ENCODE measurements around the gene RHD.
"Not testable (repeated sequence)": the region's sequence is repeated elsewhere in the genome, so short reads cannot be mapped to it uniquely, and the experiment has no call there.

The RHD gene

GRCh38 chr1:25343872-25344271 lies 71.6 kb downstream of the RHD start:
- H3K36me3 Mint-ChIP-seq (ENCODE audit: low read depth) = peaks cover 38% of the 10 kb centered on the region
- no peak overlapping the region for H3K27ac Mint-ChIP-seq
- H3K27me3 Mint-ChIP-seq (ENCODE audit: low read depth) = no peaks in the 10 kb centered on the region
- H3K9me3 Mint-ChIP-seq = no peaks in the 10 kb centered on the region
- peaks cover 24% of the 10 kb centered on the region for H3K4me1 Mint-ChIP-seq (ENCODE audit: low read depth)
- H3K4me3 Mint-ChIP-seq = no peak overlapping the region

- Mint-ChIP-seq H3K9me3 (no peaks in the 10 kb centered on the region), H3K27me3 (ENCODE audit: low read depth) (no peaks in the 10 kb centered on the region), H3K4me3 (no peak overlapping the region), H3K36me3 (ENCODE audit: low read depth) (peaks cover 36% of the 10 kb centered on the region), H3K27ac (no peak overlapping the region), H3K4me1 (ENCODE audit: low read depth) (peaks cover 10% of the 10 kb centered on the region)
Measured at GRCh38 chr1:25347556-25347955, 75.2 kb downstream of the RHD start.

GRCh38 chr1:25349606-25350005 lies 77.3 kb downstream of the RHD start:
- Mint-ChIP-seq H3K36me3 (ENCODE audit: low read depth) (peaks cover 32% of the 10 kb centered on the region), H3K4me3 (no peak overlapping the region), H3K27me3 (ENCODE audit: low read depth) (no peaks in the 10 kb centered on the region), H3K4me1 (ENCODE audit: low read depth) (peaks cover 4% of the 10 kb centered on the region), H3K27ac (no peak overlapping the region), H3K9me3 (no peaks in the 10 kb centered on the region)

GRCh38 chr1:25355841-25356395 lies 83.6 kb downstream of the RHD start:
- Mint-ChIP-seq H3K4me1 (ENCODE audit: low read depth) (peaks cover 32% of the 10 kb centered on the region), H3K27ac (peak overlapping the region; percentile 74), H3K9me3 (no peaks in the 10 kb centered on the region), H3K36me3 (ENCODE audit: low read depth) (peaks cover 41% of the 10 kb centered on the region), H3K27me3 (ENCODE audit: low read depth) (no peaks in the 10 kb centered on the region), H3K4me3 (peak overlapping the region; percentile 41)

- Mint-ChIP-seq H3K4me1 (ENCODE audit: low read depth) (peaks cover 34% of the 10 kb centered on the region), H3K36me3 (ENCODE audit: low read depth) (peaks cover 46% of the 10 kb centered on the region), H3K9me3 (no peaks in the 10 kb centered on the region), H3K27ac (peak overlapping the region; percentile 74), H3K27me3 (ENCODE audit: low read depth) (no peaks in the 10 kb centered on the region), H3K4me3 (peak overlapping the region; percentile 41)
Measured at GRCh38 chr1:25356441-25356840, 84.1 kb downstream of the RHD start.

GRCh38 chr1:25356848-25357247 lies 84.5 kb downstream of the RHD start:
- Mint-ChIP-seq H3K36me3 (ENCODE audit: low read depth) (peaks cover 48% of the 10 kb centered on the region), H3K4me1 (ENCODE audit: low read depth) (peaks cover 34% of the 10 kb centered on the region), H3K27ac (peak overlapping the region; percentile 60), H3K27me3 (ENCODE audit: low read depth) (no peaks in the 10 kb centered on the region), H3K4me3 (peak overlapping the region; percentile 29), H3K9me3 (no peaks in the 10 kb centered on the region)

GRCh38 chr1:25360596-25361581 lies 88.6 kb downstream of the RHD start:
- H3K27ac Mint-ChIP-seq = peak overlapping the region; percentile 46
- no peak overlapping the region for H3K4me3 Mint-ChIP-seq

GRCh38 chr1:25361901-25362300 lies 89.6 kb downstream of the RHD start:
- H3K27ac Mint-ChIP-seq = no peak overlapping the region
- no peaks in the 10 kb centered on the region for H3K9me3 Mint-ChIP-seq
- peaks cover 29% of the 10 kb centered on the region for H3K36me3 Mint-ChIP-seq (ENCODE audit: low read depth)
- H3K4me1 Mint-ChIP-seq (ENCODE audit: low read depth) = peaks cover 19% of the 10 kb centered on the region
- no peak overlapping the region for H3K4me3 Mint-ChIP-seq
- H3K27me3 Mint-ChIP-seq (ENCODE audit: low read depth) = no peaks in the 10 kb centered on the region

More at GRCh38 chr1:25360596-25361581, 88.6 kb downstream of the RHD start:
- H3K36me3 Mint-ChIP-seq (ENCODE audit: low read depth) = peaks cover 35% of the 10 kb centered on the region
- no peaks in the 10 kb centered on the region for H3K27me3 Mint-ChIP-seq (ENCODE audit: low read depth)
- peaks cover 26% of the 10 kb centered on the region for H3K4me1 Mint-ChIP-seq (ENCODE audit: low read depth)
- no peaks in the 10 kb centered on the region for H3K9me3 Mint-ChIP-seq

- Mint-ChIP-seq H3K36me3 (ENCODE audit: low read depth) (peaks cover 23% of the 10 kb centered on the region), H3K4me1 (ENCODE audit: low read depth) (peaks cover 13% of the 10 kb centered on the region)
- not testable (repeated sequence) for H3K4me3 Mint-ChIP-seq; H3K27ac Mint-ChIP-seq; H3K9me3 Mint-ChIP-seq; H3K27me3 Mint-ChIP-seq (ENCODE audit: low read depth)
Measured at GRCh38 chr1:25362634-25363559, 90.6 kb downstream of the RHD start.

GRCh38 chr1:25369241-25369640 lies 96.9 kb downstream of the RHD start:
- Mint-ChIP-seq H3K9me3 (no peaks in the 10 kb centered on the region), H3K4me3 (no peak overlapping the region), H3K27me3 (ENCODE audit: low read depth) (no peaks in the 10 kb centered on the region), H3K36me3 (ENCODE audit: low read depth) (no peaks in the 10 kb centered on the region), H3K27ac (no peak overlapping the region), H3K4me1 (ENCODE audit: low read depth) (no peaks in the 10 kb centered on the region)

GRCh38 chr1:25369691-25370271 lies 97.5 kb downstream of the RHD start:
- H3K4me3 Mint-ChIP-seq; H3K4me1 Mint-ChIP-seq (ENCODE audit: low read depth); H3K27me3 Mint-ChIP-seq (ENCODE audit: low read depth); H3K36me3 Mint-ChIP-seq (ENCODE audit: low read depth); H3K9me3 Mint-ChIP-seq; H3K27ac Mint-ChIP-seq: not testable (repeated sequence)

GRCh38 chr1:25371757-25372156 lies 99.4 kb downstream of the RHD start:
- H3K27me3 Mint-ChIP-seq (ENCODE audit: low read depth); H3K4me3 Mint-ChIP-seq; H3K27ac Mint-ChIP-seq; H3K9me3 Mint-ChIP-seq; H3K4me1 Mint-ChIP-seq (ENCODE audit: low read depth); H3K36me3 Mint-ChIP-seq (ENCODE audit: low read depth): not testable (repeated sequence)

GRCh38 chr1:25378367-25378766 lies 106.1 kb downstream of the RHD start:
- H3K4me3 Mint-ChIP-seq; H3K27me3 Mint-ChIP-seq (ENCODE audit: low read depth); H3K27ac Mint-ChIP-seq; H3K4me1 Mint-ChIP-seq (ENCODE audit: low read depth); H3K36me3 Mint-ChIP-seq (ENCODE audit: low read depth); H3K9me3 Mint-ChIP-seq: not testable (repeated sequence)
